HEK293T (cell line): ENCODE results near the gene FCN3.

Experiments
- CTCF ChIA-PET: fragments of 350-600 bp; formaldehyde crosslinking; extraction: SDS; loops from one replicate; lab custom pipeline; 2021; ENCODE audit warnings: antibody characterized with exemption, inconsistent platforms; lab: Yijun Ruan, JAX
- POLR2A ChIA-PET: fragments of 350-600 bp; formaldehyde crosslinking; extraction: SDS; loops from one replicate; lab custom pipeline; 2020; ENCODE audit warnings: antibody characterized with exemption, inconsistent platforms; lab: Yijun Ruan, JAX
- DNase-seq: peaks from one replicate; pipeline ENCODE4 v3.0.0; 2012; ENCODE audit warnings: mixed read lengths; ENCODE audit errors: extremely low spot score
- ARNT ChIP-seq: fragments of 450-650 bp; IDR thresholded peaks from 2 replicates; pipeline ENCODE4 v1.6.1; 2017; ENCODE audit warnings: mild to moderate bottlenecking
- BHLHE40 ChIP-seq: fragments of 450-650 bp; IDR thresholded peaks from 2 replicates; pipeline ENCODE4 v1.6.1; 2016; ENCODE audit warnings: mild to moderate bottlenecking, moderate library complexity, borderline replicate concordance
- CTBP1 ChIP-seq: fragments of 450-650 bp; IDR thresholded peaks from 2 replicates; pipeline ENCODE4 v1.6.1; 2016; ENCODE audit warnings: borderline replicate concordance
- ELF4 ChIP-seq: fragments of 450-650 bp; IDR thresholded peaks from 2 replicates; pipeline ENCODE4 v1.6.1; 2017; ENCODE audit warnings: antibody characterized with exemption
- FOXA1 ChIP-seq: fragments of 450-650 bp; IDR thresholded peaks from 2 replicates; pipeline ENCODE4 v1.6.1; 2016; ENCODE audit warnings: mild to moderate bottlenecking
- FOXK2 ChIP-seq: fragments of 450-650 bp; IDR thresholded peaks from 2 replicates; pipeline ENCODE4 v1.6.1; 2016; ENCODE audit warnings: mild to moderate bottlenecking
- FOXM1 ChIP-seq: fragments of 450-650 bp; IDR thresholded peaks from 2 replicates; pipeline ENCODE4 v1.6.1; 2017; ENCODE audit warnings: mild to moderate bottlenecking, borderline replicate concordance
- HDGF ChIP-seq: fragments of 450-650 bp; IDR thresholded peaks from 2 replicates; pipeline ENCODE4 v1.6.1; 2017; ENCODE audit warnings: antibody characterized with exemption, borderline replicate concordance
- L3MBTL2 ChIP-seq: fragments of 450-650 bp; conservative IDR thresholded peaks from 2 replicates; pipeline ENCODE4 v1.6.1; 2016; ENCODE audit warnings: mild to moderate bottlenecking
- LEF1 ChIP-seq: fragments of 450-650 bp; IDR thresholded peaks from 2 replicates; pipeline ENCODE4 v1.6.1; 2017; ENCODE audit warnings: mild to moderate bottlenecking, borderline replicate concordance
- NFRKB ChIP-seq: fragments of 450-650 bp; IDR thresholded peaks from 2 replicates; pipeline ENCODE4 v1.6.1; 2016; ENCODE audit warnings: mild to moderate bottlenecking, moderate library complexity
- PKNOX1 ChIP-seq: fragments of 450-650 bp; IDR thresholded peaks from 2 replicates; pipeline ENCODE4 v1.6.1; 2016
- SP1 ChIP-seq: fragments of 450-650 bp; IDR thresholded peaks from 2 replicates; pipeline ENCODE4 v1.6.1; 2017
- SUZ12 ChIP-seq: fragments of 450-650 bp; IDR thresholded peaks from 2 replicates; pipeline ENCODE4 v1.6.1; 2016; ENCODE audit warnings: mild to moderate bottlenecking
- TARDBP ChIP-seq: fragments of 450-650 bp; IDR thresholded peaks from 2 replicates; pipeline ENCODE4 v1.6.1; 2016
- ZNF384 ChIP-seq: fragments of 450-650 bp; IDR thresholded peaks from 2 replicates; pipeline ENCODE4 v1.6.1; 2016

The FCN3 gene

GRCh38 chr1:27365372-27366112, 9.1 kb downstream of the FCN3 start:
- ChIA-PET POLR2A (interaction anchor here (0.5 to 4.0 kb wide), 22 partner anchors 9 to 380 kb away, joined by 3 to 26 read pairs (median 5); partner anchors contain the start of genes CD164L2, FCN3, SLC9A1 and SYTL1), CTCF (interaction anchor here (0.5 to 3.8 kb wide), 9 partner anchors 8 to 354 kb away, joined by 3 to 25 read pairs (median 3); partner anchors contain the start of gene CD164L2)
- DNase-seq = peak; percentile 90
- TF ChIP-seq LEF1 = no peak
- peak; percentile 83 for TF ChIP-seq SP1

GRCh38 chr1:27364696-27365371, 9.8 kb downstream of the FCN3 start:
- CTCF ChIA-PET = interaction anchor here (0.6 to 2.6 kb wide), 4 partner anchors 8 to 65 kb away, joined by 3 to 9 read pairs (median 6); partner anchors contain the start of gene CD164L2
- no peak for TF ChIP-seq FOXM1
- TF ChIP-seq HDGF = no peak
- TF ChIP-seq ZNF384 = no peak
- TF ChIP-seq ARNT = no peak
- no peak for TF ChIP-seq NFRKB
- no peak for TF ChIP-seq ELF4
- POLR2A ChIA-PET = interaction anchor here (0.5 to 4.0 kb wide), 19 partner anchors 8 to 379 kb away, joined by 3 to 26 read pairs (median 5); partner anchors contain the start of genes CD164L2, FCN3, SLC9A1 and SYTL1
- DNase-seq = no peak

GRCh38 chr1:27363766-27364695, 10.6 kb downstream of the FCN3 start:
- ChIA-PET POLR2A (interaction anchor here (3.0 to 4.0 kb wide), 2 partner anchors 14 to 22 kb away, joined by 24 to 26 read pairs; partner anchors contain the start of gene SYTL1), CTCF (no interaction called here)
- TF ChIP-seq TARDBP = no peak

GRCh38 chr1:27361553-27361952, 13.1 kb downstream of the FCN3 start:
- no peak for DNase-seq
- TF ChIP-seq ZNF384 = no peak
- CTCF ChIA-PET = no interaction called here
- POLR2A ChIA-PET = no interaction called here

More at GRCh38 chr1:27363766-27364695, 10.6 kb downstream of the FCN3 start:
- DNase-seq = no peak

GRCh38 chr1:27361044-27361402, 13.6 kb downstream of the FCN3 start:
- no peak for TF ChIP-seq FOXA1
- no peak for TF ChIP-seq BHLHE40
- TF ChIP-seq TARDBP = no peak
- DNase-seq = no peak
- CTCF ChIA-PET = interaction anchor here (0.9 kb wide), 1 partner anchor 45 kb away, joined by 5 read pairs; no protein-coding TSS in a partner anchor
- POLR2A ChIA-PET = no interaction called here

GRCh38 chr1:27360159-27361043, 14.2 kb downstream of the FCN3 start:
- POLR2A ChIA-PET = no interaction called here
- CTCF ChIA-PET = interaction anchor here (0.9 kb wide), 1 partner anchor 45 kb away, joined by 5 read pairs; no protein-coding TSS in a partner anchor

GRCh38 chr1:27359822-27360158, 14.8 kb downstream of the FCN3 start:
- POLR2A ChIA-PET = no interaction called here
- DNase-seq = no peak
- TF ChIP-seq CTBP1 (no peak), ZNF384 (no peak)
- CTCF ChIA-PET = no interaction called here

More at GRCh38 chr1:27360159-27361043, 14.2 kb downstream of the FCN3 start:
- TF ChIP-seq ZNF384 (no peak), NFRKB (no peak), TARDBP (no peak), L3MBTL2 (no peak), CTBP1 (no peak), SUZ12 (no peak), LEF1 (no peak), ARNT (no peak), BHLHE40 (no peak), FOXA1 (no peak), HDGF (no peak), PKNOX1 (no peak), ELF4 (no peak), FOXM1 (no peak), FOXK2 (no peak), SP1 (no peak)
- no peak for DNase-seq
